ENCODE results near the gene ARHGEF7. TPM values are rescaled to one million over a fixed set of nuclear protein-coding genes. Genes with fewer than 3 reads are reported as not detected.

The ARHGEF7 gene
- total RNA-seq, 1 experiment from 2014 or later, result 47.3 TPM

DNA sequence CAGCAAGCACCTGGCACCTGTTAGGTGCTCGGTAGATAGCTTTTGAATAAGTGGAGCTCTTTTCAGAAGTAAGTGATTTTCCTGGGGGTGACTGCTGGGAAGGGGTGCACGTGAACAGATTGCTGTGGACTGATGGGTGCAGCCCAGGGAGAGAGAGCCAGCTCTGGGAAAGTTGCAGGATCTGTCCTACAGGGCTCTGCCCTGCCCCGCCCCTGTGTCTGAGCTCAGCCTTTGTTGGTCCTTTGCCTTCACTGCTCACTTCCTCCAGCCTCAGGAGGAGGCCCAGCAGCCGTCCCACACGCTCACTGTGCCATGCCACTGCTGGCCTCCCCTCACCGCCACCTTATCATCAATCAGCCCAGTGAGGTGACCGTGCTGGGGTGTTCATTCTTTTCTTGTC lies 171.6 kb downstream of the ARHGEF7 start:
- Mint-ChIP-seq H3K36me3 (peaks cover 40% of the 10 kb centered on the region), H3K27me3 (ENCODE audit: low read depth) (no peaks in the 10 kb centered on the region), H3K9me3 (no peaks in the 10 kb centered on the region), H3K4me3 (no peak overlapping the region), H3K4me1 (no peaks in the 10 kb centered on the region), H3K27ac (peak overlapping the region; percentile 41; the same call in 1 of the 2 replicates)
- POLR2A ChIA-PET, result no interaction called here
- ATAC-seq (no peak), DNase-seq (ENCODE audit: low spot score) (no peak)
- TF ChIP-seq, protein P1, sequence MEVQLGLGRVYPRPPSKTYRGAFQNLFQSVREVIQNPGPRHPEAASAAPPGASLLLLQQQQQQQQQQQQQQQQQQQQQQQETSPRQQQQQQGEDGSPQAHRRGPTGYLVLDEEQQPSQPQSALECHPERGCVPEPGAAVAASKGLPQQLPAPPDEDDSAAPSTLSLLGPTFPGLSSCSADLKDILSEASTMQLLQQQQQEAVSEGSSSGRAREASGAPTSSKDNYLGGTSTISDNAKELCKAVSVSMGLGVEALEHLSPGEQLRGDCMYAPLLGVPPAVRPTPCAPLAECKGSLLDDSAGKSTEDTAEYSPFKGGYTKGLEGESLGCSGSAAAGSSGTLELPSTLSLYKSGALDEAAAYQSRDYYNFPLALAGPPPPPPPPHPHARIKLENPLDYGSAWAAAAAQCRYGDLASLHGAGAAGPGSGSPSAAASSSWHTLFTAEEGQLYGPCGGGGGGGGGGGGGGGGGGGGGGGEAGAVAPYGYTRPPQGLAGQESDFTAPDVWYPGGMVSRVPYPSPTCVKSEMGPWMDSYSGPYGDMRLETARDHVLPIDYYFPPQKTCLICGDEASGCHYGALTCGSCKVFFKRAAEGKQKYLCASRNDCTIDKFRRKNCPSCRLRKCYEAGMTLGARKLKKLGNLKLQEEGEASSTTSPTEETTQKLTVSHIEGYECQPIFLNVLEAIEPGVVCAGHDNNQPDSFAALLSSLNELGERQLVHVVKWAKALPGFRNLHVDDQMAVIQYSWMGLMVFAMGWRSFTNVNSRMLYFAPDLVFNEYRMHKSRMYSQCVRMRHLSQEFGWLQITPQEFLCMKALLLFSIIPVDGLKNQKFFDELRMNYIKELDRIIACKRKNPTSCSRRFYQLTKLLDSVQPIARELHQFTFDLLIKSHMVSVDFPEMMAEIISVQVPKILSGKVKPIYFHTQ (CRISPR knock-in tag; IDR thresholded peaks at IDR 0.05), result no peak
- TF ChIP-seq ZBTB21 (CRISPR knock-in tag; IDR thresholded peaks at IDR 0.05; ENCODE audit: borderline replicate concordance) (no peak), ZNF416 (CRISPR knock-in tag; IDR thresholded peaks at IDR 0.05) (no peak)
- TF ChIP-seq, protein P2, sequence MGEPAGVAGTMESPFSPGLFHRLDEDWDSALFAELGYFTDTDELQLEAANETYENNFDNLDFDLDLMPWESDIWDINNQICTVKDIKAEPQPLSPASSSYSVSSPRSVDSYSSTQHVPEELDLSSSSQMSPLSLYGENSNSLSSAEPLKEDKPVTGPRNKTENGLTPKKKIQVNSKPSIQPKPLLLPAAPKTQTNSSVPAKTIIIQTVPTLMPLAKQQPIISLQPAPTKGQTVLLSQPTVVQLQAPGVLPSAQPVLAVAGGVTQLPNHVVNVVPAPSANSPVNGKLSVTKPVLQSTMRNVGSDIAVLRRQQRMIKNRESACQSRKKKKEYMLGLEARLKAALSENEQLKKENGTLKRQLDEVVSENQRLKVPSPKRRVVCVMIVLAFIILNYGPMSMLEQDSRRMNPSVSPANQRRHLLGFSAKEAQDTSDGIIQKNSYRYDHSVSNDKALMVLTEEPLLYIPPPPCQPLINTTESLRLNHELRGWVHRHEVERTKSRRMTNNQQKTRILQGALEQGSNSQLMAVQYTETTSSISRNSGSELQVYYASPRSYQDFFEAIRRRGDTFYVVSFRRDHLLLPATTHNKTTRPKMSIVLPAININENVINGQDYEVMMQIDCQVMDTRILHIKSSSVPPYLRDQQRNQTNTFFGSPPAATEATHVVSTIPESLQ (CRISPR knock-in tag; IDR thresholded peaks at IDR 0.05), result no peak
- TF ChIP-seq, protein P3, sequence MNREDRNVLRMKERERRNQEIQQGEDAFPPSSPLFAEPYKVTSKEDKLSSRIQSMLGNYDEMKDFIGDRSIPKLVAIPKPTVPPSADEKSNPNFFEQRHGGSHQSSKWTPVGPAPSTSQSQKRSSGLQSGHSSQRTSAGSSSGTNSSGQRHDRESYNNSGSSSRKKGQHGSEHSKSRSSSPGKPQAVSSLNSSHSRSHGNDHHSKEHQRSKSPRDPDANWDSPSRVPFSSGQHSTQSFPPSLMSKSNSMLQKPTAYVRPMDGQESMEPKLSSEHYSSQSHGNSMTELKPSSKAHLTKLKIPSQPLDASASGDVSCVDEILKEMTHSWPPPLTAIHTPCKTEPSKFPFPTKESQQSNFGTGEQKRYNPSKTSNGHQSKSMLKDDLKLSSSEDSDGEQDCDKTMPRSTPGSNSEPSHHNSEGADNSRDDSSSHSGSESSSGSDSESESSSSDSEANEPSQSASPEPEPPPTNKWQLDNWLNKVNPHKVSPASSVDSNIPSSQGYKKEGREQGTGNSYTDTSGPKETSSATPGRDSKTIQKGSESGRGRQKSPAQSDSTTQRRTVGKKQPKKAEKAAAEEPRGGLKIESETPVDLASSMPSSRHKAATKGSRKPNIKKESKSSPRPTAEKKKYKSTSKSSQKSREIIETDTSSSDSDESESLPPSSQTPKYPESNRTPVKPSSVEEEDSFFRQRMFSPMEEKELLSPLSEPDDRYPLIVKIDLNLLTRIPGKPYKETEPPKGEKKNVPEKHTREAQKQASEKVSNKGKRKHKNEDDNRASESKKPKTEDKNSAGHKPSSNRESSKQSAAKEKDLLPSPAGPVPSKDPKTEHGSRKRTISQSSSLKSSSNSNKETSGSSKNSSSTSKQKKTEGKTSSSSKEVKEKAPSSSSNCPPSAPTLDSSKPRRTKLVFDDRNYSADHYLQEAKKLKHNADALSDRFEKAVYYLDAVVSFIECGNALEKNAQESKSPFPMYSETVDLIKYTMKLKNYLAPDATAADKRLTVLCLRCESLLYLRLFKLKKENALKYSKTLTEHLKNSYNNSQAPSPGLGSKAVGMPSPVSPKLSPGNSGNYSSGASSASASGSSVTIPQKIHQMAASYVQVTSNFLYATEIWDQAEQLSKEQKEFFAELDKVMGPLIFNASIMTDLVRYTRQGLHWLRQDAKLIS (CRISPR knock-in tag; IDR thresholded peaks at IDR 0.05; ENCODE audit: borderline replicate concordance), result no peak
- TF ChIP-seq, protein P4, sequence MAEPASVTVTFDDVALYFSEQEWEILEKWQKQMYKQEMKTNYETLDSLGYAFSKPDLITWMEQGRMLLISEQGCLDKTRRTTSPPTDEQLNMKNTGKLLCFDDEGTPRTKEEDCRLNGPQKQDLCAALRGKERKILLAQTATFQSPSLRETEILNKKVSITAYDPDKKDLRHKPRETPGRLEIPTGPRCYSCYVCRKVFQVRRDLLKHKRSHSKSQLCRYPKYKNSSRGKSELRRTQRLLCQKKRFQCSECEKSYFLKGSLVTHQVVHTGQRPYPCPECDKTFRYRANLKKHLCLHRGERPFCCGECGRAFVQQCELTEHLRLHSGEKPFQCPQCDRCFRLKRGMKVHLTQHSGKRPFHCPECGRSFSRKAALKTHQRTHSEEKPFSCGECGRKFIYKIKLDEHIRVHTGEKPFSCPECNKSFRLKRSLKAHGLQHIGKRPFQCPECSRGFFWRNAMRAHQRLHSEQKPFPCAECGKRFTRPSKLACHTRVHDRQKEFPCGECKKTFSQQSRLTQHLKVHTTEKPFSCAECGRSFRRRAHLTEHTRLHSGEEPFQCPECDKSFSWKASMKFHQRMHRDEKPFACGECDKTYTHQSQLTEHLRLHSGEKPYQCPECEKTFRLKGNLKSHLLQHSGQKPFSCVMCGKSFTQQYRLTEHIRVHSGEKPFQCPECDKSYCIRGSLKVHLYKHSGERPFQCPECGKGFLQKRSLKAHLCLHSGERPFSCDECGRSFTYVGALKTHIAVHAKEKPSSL (CRISPR knock-in tag; conservative IDR thresholded peaks at IDR 0.05), result no peak
- CTCF ChIA-PET, result no interaction called here

DNA sequence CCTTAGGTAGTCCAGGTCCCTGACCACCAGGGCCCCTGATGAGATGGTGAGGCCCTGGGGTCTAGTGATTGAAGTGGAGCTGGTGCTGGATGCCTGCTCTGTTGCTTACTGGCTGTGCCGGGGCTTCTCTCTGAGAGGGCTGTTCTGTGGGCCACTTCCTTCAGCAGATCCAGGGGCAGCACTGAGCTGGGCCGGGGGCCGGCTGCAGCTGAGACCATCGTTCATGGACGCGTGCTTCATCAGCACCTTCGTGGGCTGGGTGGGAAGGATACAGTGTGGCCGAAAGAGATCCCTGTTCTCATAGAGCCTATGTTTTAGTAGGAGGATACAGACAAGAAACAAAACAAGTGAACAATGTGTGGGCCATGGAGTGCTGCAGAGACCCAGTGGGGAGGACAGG lies 172.1 kb downstream of the ARHGEF7 start:
- Mint-ChIP-seq H3K36me3 (peaks cover 43% of the 10 kb centered on the region), H3K27ac (no peak overlapping the region; the same call in 1 of the 2 replicates), H3K9me3 (no peaks in the 10 kb centered on the region), H3K4me1 (no peaks in the 10 kb centered on the region), H3K4me3 (no peak overlapping the region), H3K27me3 (ENCODE audit: low read depth) (no peaks in the 10 kb centered on the region)
- CTCF ChIA-PET, result interaction anchor here (1.0 kb wide), 1 partner anchor 17 kb away, joined by 3 read pairs; no protein-coding TSS in a partner anchor
- POLR2A ChIA-PET, result no interaction called here
- ATAC-seq (no peak; the same call in 1 of the 2 replicates), DNase-seq (ENCODE audit: low spot score) (no peak)
- TF ChIP-seq CREM (CRISPR knock-in tag; IDR thresholded peaks at IDR 0.05) (no peak), ELF4 (CRISPR knock-in tag; IDR thresholded peaks at IDR 0.05; ENCODE audit: low read depth) (no peak), NR1H2 (CRISPR knock-in tag; IDR thresholded peaks at IDR 0.05) (no peak), SOX15 (CRISPR knock-in tag; IDR thresholded peaks at IDR 0.05) (no peak), IRF2 (CRISPR knock-in tag; IDR thresholded peaks at IDR 0.05; ENCODE audit: borderline replicate concordance, low read depth) (no peak), SMAD3 (CRISPR knock-in tag; IDR thresholded peaks at IDR 0.05; ENCODE audit: borderline replicate concordance) (no peak)
- TF ChIP-seq, protein P5, sequence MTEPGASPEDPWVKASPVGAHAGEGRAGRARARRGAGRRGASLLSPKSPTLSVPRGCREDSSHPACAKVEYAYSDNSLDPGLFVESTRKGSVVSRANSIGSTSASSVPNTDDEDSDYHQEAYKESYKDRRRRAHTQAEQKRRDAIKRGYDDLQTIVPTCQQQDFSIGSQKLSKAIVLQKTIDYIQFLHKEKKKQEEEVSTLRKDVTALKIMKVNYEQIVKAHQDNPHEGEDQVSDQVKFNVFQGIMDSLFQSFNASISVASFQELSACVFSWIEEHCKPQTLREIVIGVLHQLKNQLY (CRISPR knock-in tag; IDR thresholded peaks at IDR 0.05), result no peak
- TF ChIP-seq, protein P6, sequence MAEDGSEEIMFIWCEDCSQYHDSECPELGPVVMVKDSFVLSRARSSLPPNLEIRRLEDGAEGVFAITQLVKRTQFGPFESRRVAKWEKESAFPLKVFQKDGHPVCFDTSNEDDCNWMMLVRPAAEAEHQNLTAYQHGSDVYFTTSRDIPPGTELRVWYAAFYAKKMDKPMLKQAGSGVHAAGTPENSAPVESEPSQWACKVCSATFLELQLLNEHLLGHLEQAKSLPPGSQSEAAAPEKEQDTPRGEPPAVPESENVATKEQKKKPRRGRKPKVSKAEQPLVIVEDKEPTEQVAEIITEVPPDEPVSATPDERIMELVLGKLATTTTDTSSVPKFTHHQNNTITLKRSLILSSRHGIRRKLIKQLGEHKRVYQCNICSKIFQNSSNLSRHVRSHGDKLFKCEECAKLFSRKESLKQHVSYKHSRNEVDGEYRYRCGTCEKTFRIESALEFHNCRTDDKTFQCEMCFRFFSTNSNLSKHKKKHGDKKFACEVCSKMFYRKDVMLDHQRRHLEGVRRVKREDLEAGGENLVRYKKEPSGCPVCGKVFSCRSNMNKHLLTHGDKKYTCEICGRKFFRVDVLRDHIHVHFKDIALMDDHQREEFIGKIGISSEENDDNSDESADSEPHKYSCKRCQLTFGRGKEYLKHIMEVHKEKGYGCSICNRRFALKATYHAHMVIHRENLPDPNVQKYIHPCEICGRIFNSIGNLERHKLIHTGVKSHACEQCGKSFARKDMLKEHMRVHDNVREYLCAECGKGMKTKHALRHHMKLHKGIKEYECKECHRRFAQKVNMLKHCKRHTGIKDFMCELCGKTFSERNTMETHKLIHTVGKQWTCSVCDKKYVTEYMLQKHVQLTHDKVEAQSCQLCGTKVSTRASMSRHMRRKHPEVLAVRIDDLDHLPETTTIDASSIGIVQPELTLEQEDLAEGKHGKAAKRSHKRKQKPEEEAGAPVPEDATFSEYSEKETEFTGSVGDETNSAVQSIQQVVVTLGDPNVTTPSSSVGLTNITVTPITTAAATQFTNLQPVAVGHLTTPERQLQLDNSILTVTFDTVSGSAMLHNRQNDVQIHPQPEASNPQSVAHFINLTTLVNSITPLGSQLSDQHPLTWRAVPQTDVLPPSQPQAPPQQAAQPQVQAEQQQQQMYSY (CRISPR knock-in tag; IDR thresholded peaks at IDR 0.05), result no peak
- TF ChIP-seq, protein P7, sequence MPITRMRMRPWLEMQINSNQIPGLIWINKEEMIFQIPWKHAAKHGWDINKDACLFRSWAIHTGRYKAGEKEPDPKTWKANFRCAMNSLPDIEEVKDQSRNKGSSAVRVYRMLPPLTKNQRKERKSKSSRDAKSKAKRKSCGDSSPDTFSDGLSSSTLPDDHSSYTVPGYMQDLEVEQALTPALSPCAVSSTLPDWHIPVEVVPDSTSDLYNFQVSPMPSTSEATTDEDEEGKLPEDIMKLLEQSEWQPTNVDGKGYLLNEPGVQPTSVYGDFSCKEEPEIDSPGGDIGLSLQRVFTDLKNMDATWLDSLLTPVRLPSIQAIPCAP (CRISPR knock-in tag; IDR thresholded peaks at IDR 0.05), result no peak
- TF ChIP-seq, protein P8, sequence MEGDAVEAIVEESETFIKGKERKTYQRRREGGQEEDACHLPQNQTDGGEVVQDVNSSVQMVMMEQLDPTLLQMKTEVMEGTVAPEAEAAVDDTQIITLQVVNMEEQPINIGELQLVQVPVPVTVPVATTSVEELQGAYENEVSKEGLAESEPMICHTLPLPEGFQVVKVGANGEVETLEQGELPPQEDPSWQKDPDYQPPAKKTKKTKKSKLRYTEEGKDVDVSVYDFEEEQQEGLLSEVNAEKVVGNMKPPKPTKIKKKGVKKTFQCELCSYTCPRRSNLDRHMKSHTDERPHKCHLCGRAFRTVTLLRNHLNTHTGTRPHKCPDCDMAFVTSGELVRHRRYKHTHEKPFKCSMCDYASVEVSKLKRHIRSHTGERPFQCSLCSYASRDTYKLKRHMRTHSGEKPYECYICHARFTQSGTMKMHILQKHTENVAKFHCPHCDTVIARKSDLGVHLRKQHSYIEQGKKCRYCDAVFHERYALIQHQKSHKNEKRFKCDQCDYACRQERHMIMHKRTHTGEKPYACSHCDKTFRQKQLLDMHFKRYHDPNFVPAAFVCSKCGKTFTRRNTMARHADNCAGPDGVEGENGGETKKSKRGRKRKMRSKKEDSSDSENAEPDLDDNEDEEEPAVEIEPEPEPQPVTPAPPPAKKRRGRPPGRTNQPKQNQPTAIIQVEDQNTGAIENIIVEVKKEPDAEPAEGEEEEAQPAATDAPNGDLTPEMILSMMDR (IDR thresholded peaks at IDR 0.05), result no peak
